ENCODE results near the gene RAMP3.

DNA sequence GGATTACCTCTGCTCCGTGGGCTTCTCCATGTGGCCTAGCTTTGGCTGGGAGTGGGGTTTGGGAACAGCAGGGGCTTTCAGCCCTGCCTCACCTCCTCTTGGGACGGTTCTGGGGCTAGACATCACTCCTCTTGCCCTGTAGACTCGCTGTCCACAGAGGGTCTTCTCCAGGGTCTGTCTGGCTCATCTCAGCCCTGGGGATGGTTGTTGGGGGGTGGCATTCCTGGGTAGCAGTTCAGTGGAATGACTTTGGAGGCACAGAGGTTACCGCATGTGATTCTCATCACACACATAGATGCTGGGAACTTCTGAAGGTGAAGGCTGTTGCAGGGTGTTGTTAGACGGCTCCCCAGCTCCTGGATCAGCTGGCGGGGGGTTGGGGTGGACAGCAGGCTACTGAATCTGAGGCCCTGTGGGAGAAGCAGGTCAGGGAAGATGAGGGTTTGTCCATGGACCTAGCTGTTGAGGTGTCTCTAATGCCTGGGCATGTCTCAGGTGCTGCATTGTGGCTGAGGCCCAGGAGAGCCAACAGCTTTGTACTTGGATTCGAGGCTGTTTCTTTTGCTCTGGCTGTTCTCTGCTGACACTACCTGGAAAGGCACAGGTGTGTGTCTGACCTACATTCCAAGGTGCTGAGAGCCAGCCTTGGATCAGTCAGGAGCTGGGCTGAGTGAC, 23.8 kb downstream of the RAMP3 start:
- TF ChIP-seq, protein P1, sequence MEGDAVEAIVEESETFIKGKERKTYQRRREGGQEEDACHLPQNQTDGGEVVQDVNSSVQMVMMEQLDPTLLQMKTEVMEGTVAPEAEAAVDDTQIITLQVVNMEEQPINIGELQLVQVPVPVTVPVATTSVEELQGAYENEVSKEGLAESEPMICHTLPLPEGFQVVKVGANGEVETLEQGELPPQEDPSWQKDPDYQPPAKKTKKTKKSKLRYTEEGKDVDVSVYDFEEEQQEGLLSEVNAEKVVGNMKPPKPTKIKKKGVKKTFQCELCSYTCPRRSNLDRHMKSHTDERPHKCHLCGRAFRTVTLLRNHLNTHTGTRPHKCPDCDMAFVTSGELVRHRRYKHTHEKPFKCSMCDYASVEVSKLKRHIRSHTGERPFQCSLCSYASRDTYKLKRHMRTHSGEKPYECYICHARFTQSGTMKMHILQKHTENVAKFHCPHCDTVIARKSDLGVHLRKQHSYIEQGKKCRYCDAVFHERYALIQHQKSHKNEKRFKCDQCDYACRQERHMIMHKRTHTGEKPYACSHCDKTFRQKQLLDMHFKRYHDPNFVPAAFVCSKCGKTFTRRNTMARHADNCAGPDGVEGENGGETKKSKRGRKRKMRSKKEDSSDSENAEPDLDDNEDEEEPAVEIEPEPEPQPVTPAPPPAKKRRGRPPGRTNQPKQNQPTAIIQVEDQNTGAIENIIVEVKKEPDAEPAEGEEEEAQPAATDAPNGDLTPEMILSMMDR (IDR thresholded peaks at IDR 0.05), result no peak
- no peak for TF ChIP-seq EP300 (IDR thresholded peaks at IDR 0.05)

Measured in gastroesophageal sphincter (tissue), 3 donors.